ENCODE measurements around the gene APOD. TPM values are rescaled to one million over a fixed set of nuclear protein-coding genes. Genes with fewer than 3 reads are reported as not detected.

APOD gene
- total and polyA plus RNA-seq, 2 experiments from 2014 or later = 9.6 to 27.9 TPM

GRCh38 chr3:195542316-195542697 is 41.4 kb downstream of the APOD start:
- peaks cover 22% of the 10 kb centered on the region for H3K4me1 ChIP-seq (ENCODE audit: insufficient read depth)
- 7% methylated on average over 5 of the region's 5 CpGs for WGBS (ENCODE audit: low lambda C conversion rate, missing lambda C conversion rate)
- H3K4me2 ChIP-seq = peak overlapping the region; percentile 77
- no peaks in the 10 kb centered on the region for H3K36me3 ChIP-seq (replicated peaks; ENCODE audit: insufficient read depth, low read depth)
- no peaks in the 10 kb centered on the region for H3K9me3 ChIP-seq (ENCODE audit: low read depth)
- no peak for DNase-seq (ENCODE audit: low spot score)
- TF ChIP-seq EZH2 (IDR thresholded peaks at IDR 0.05; ENCODE audit: borderline replicate concordance) = no peak
- TF ChIP-seq EZH2phosphoT487 (IDR thresholded peaks at IDR 0.05; ENCODE audit: low read depth, severe bottlenecking, unreplicated experiment) = no peak
- no peak for TF ChIP-seq CTCF (IDR thresholded peaks at IDR 0.05; ENCODE audit: poor library complexity)
- peak overlapping the region; percentile 78 for H2AFZ ChIP-seq
- H3K27ac ChIP-seq = peak overlapping the region; percentile 95
- H3K79me2 ChIP-seq = peaks cover 55% of the 10 kb centered on the region
- H3K27me3 ChIP-seq = no peaks in the 10 kb centered on the region
- H3K4me3 ChIP-seq = peak overlapping the region; percentile 84
- H3K9me2 ChIP-seq (replicated peaks; ENCODE audit: insufficient read depth) = no peaks in the 10 kb centered on the region
- peaks cover 44% of the 10 kb centered on the region for H4K20me1 ChIP-seq (ENCODE audit: insufficient read depth, poor library complexity, severe bottlenecking)

- Histone ChIP-seq H3K4me2 (peak overlapping the region; percentile 77), H3K9me3 (ENCODE audit: low read depth) (no peaks in the 10 kb centered on the region), H3K4me3 (no peak overlapping the region), H3K4me1 (ENCODE audit: insufficient read depth) (peaks cover 17% of the 10 kb centered on the region), H3K27me3 (no peaks in the 10 kb centered on the region), H3K27ac (no peak overlapping the region), H3K79me2 (peaks cover 73% of the 10 kb centered on the region), H3K36me3 (replicated peaks; ENCODE audit: insufficient read depth, low read depth) (no peaks in the 10 kb centered on the region), H3K9me2 (replicated peaks; ENCODE audit: insufficient read depth) (no peaks in the 10 kb centered on the region), H4K20me1 (ENCODE audit: insufficient read depth, poor library complexity, severe bottlenecking) (peaks cover 58% of the 10 kb centered on the region), H2AFZ (no peak overlapping the region)
- 75% methylated on average over 6 of the region's 6 CpGs for WGBS (ENCODE audit: low lambda C conversion rate, missing lambda C conversion rate)
- TF ChIP-seq EZH2phosphoT487 (IDR thresholded peaks at IDR 0.05; ENCODE audit: low read depth, severe bottlenecking, unreplicated experiment) = no peak
- TF ChIP-seq CTCF (IDR thresholded peaks at IDR 0.05; ENCODE audit: poor library complexity) = no peak
- no peak for TF ChIP-seq EZH2 (IDR thresholded peaks at IDR 0.05; ENCODE audit: borderline replicate concordance)
- no peak for DNase-seq (ENCODE audit: low spot score)
Observed at GRCh38 chr3:195540511-195540910, 43.2 kb downstream of the APOD start.

- no peak overlapping the region for H2AFZ ChIP-seq
- peak overlapping the region; percentile 77 for H3K4me2 ChIP-seq
- 84% methylated on average over 8 of the region's 8 CpGs for WGBS (ENCODE audit: low lambda C conversion rate, missing lambda C conversion rate)
- peaks cover 17% of the 10 kb centered on the region for H3K4me1 ChIP-seq (ENCODE audit: insufficient read depth)
- H3K27me3 ChIP-seq = no peaks in the 10 kb centered on the region
- peaks cover 78% of the 10 kb centered on the region for H3K79me2 ChIP-seq
- no peak for DNase-seq (ENCODE audit: low spot score)
- TF ChIP-seq CTCF (IDR thresholded peaks at IDR 0.05; ENCODE audit: poor library complexity) = no peak
- no peaks in the 10 kb centered on the region for H3K9me3 ChIP-seq (ENCODE audit: low read depth)
- no peak overlapping the region for H3K27ac ChIP-seq
- H4K20me1 ChIP-seq (ENCODE audit: insufficient read depth, poor library complexity, severe bottlenecking) = peaks cover 61% of the 10 kb centered on the region
- no peaks in the 10 kb centered on the region for H3K36me3 ChIP-seq (replicated peaks; ENCODE audit: insufficient read depth, low read depth)
- H3K9me2 ChIP-seq (replicated peaks; ENCODE audit: insufficient read depth) = no peaks in the 10 kb centered on the region
- H3K4me3 ChIP-seq = no peak overlapping the region
Observed at GRCh38 chr3:195540027-195540426, 43.7 kb downstream of the APOD start.

GRCh38 chr3:195539479-195539878 is 44.3 kb downstream of the APOD start:
- Histone ChIP-seq H3K4me3 (no peak overlapping the region), H3K9me2 (replicated peaks; ENCODE audit: insufficient read depth) (no peaks in the 10 kb centered on the region), H3K79me2 (peaks cover 83% of the 10 kb centered on the region), H3K4me2 (no peak overlapping the region), H3K9me3 (ENCODE audit: low read depth) (no peaks in the 10 kb centered on the region), H4K20me1 (ENCODE audit: insufficient read depth, poor library complexity, severe bottlenecking) (peaks cover 66% of the 10 kb centered on the region), H3K27me3 (no peaks in the 10 kb centered on the region), H3K36me3 (replicated peaks; ENCODE audit: insufficient read depth, low read depth) (no peaks in the 10 kb centered on the region), H3K4me1 (ENCODE audit: insufficient read depth) (peaks cover 17% of the 10 kb centered on the region), H2AFZ (no peak overlapping the region), H3K27ac (no peak overlapping the region)
- no peak for DNase-seq (ENCODE audit: low spot score)
- 92% methylated on average over 5 of the region's 5 CpGs for WGBS (ENCODE audit: low lambda C conversion rate, missing lambda C conversion rate)
- TF ChIP-seq CTCF (IDR thresholded peaks at IDR 0.05; ENCODE audit: poor library complexity) (no peak), EZH2phosphoT487 (IDR thresholded peaks at IDR 0.05; ENCODE audit: low read depth, severe bottlenecking, unreplicated experiment) (no peak), EZH2 (IDR thresholded peaks at IDR 0.05; ENCODE audit: borderline replicate concordance) (no peak)

Measured in hepatocyte (in vitro differentiated cells).